HG03521 (cell line): ENCODE measurements around the gene ZNF586.
"Not testable (repeated sequence)": the region's sequence is repeated elsewhere in the genome, so short reads cannot be mapped to it uniquely, and the experiment has no call there.

Experiments
- ATAC-seq: cut with Tn5 transposase; IDR thresholded peaks from one replicate; pipeline ENCODE4 v1.9.1; 2021; ENCODE audit warnings: mild to moderate bottlenecking, moderate library complexity; ENCODE audit not compliant: unreplicated experiment

Gene ZNF586

DNA sequence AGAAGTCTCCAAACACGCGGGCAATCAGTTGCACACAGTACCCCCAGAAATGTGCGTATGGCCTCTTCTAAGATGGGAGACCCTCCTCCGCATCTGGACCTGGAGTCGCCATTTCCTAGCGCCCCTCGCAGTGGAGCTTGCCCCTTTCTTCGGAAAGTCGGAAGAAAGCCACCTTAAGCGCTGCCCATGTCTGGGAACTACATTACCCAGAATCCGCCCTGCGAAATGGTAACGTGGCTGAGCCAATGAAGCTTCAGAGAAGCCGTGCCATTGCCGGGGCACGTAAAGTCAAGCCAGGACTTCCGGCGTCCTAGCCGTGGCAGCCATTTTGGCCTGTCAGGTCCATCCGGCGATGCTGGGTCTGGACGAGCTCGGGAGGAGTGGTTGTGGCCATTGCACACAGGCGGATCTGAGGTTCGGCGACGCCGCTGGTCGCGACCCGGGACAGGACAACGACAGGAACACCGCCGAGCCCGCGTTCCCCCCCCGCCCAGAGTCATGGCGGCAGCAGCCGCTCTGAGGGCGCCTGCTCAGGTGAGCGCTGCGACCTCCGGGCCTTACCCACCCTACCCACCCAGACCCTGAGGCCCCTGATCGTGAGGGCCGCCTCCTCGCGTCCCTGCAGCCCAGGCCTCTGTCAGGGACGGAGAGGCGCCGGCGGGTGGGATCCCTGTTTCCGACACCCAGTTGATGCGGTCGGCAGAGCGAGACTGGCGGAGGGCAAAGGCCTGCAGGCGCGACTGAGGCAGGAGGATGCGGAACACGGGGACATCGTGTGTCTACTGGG, at the start of gene ZNF586:
Gene ZNF586, plus strand, starts transcription at position 332 of the 787 bp plus-strand sequence. Its CDS starts 167 bp downstream, at position 499.
- ATAC-seq: peak; percentile 95

DNA sequence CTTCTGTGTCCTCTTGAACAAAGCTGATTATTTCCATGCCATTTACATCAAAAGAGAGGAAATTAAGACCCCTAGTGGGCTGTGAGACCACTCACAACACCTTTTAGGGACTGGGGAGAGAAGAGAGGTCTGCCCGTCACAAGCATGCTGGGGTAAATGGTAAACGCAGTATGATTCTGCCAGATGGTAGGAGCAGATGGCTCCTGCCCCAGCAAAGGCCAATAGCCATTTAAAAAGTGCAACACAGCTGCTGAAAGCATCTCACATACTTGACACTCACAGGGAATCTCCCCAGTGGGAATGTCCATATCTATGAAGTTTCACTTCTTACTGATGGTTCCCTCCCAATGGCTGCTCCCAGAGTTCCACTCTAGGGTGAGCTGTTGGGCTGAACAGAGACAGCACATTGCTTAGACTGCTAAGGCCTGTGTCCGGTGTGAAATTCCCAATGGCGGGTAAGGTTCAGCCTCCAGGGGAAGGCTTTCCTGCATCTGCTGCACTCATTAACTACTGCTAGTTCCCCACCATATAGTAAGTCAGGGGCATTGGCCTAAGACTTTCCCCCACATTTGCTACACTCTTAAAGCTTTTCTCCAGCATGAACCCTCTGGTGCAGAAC, 49.5 kb upstream of the ZNF586 start:
- ATAC-seq: no peak

DNA sequence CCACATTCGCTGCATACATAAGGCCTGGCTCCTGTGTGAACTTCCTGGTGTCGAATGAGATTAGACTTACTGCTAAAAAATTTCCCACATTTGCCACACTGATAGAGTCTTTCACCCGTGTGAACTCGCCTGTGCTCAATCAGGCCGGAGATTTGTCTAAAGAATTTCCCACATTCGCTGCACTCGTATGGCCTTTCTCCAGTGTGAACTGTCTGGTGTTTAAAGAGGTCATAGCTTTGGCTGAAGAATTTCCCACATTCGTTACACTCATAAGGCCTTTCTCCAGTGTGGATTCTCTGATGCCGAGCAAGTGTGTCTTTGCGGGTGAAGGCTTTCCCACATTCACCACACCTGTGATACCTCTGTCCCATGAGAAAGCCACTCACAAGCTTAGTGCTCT, 48.6 kb upstream of the ZNF586 start:
- no peak for ATAC-seq

DNA sequence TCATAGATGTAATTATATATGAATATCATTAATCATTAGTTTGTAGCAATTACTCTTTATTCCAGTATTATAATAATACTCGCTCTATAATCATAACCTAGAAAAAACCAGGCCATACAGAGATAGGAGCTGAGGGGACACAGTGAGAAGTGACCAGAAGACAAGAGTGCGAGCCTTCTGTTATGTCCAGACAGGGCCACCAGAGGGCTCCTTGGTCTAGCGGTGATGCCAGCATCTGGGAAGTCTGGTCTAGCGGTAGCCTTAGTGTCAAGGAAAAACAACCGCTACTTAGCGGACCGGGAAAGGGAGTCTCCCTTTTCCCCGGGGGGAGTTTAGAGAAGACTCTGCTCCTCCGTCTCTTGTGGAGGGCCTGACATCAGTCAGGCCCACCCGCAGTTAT, 31.2 kb upstream of the ZNF586 start:
- not testable (repeated sequence) for ATAC-seq

DNA sequence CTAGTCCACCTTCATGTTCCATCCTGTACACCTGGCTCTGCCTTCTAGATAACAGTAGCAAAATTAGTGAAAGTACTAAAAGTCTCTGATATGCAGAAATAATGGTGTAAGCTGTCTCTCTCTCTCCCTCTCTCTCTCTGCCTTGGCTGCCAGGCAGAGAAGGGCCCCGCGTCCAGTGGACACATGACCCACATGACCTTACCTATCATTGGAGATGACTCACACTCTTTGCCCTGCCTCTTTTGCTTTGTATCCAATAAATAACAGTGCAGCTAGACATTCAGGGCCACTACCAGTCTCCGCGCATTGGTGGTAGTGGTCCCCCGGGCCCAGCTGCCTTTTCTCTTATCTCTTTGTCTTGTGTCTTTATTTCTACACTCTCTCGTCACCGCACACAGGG, 30.7 kb upstream of the ZNF586 start:
- not testable (repeated sequence) for ATAC-seq

DNA sequence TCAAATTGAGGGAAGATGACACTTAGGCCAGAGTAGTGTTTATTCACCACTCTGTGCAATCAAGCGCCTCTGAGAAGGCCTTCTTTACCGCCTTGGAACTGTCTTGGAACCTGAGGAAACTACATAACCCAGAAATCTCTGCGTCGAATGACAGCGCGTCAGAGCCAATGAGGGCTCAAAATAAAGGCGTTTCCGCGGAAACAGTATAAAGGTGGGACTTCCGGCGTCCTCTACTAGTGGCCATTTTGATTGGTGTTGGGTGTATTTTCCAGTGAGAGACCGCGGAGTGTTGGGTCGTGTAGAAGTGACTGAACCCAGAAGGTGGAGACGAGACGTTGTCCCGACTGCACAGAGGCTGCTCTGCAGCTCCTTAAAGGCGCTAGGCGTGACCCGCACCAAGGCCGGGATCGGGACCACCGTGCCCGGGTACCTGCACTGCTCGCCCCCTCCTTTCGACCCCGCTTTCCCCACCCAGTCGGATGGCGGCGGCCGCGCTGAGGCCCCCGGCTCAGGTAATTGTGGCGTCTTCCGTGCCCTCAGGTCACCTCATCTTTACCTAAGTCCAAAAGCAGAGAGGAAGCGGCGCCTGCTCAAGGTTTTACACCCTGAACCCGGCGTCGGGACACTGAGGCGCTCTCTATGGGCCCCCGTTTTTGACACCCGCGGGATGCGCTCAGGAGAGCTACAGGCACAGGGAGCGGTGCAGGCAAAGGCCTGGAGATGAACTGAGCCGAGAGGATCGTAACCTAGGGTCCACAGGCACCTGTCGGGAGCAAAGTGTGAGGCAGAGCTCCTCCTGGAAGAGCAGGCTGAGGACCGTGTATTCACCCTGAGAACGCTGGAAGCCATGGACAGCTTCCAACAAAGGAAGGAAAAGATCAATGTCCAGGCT, 22.6 kb upstream of the ZNF586 start, which contains the start of gene ZNF776:
Gene ZNF776, plus strand, starts transcription at position 236 of the 892 bp plus-strand sequence. Its CDS starts 244 bp downstream, at position 480.
- ATAC-seq: peak; percentile 94

DNA sequence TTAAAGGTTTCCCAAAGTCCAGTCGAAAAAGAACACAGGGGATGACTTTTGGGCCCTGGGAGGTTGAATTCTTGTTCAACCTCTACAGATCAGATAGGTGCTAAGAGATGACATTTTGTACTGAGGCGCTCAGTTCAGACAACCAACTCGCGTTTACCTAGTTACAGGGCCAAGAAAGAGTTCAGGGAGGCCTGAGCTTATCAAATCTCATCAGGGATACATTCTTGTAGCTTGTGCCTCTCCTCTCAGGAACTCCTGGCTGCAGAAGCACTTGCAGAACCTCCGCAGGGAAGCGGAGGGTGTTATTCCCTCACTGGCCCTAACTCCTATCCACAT, 22.0 kb upstream of the ZNF586 start:
- ATAC-seq: no peak

DNA sequence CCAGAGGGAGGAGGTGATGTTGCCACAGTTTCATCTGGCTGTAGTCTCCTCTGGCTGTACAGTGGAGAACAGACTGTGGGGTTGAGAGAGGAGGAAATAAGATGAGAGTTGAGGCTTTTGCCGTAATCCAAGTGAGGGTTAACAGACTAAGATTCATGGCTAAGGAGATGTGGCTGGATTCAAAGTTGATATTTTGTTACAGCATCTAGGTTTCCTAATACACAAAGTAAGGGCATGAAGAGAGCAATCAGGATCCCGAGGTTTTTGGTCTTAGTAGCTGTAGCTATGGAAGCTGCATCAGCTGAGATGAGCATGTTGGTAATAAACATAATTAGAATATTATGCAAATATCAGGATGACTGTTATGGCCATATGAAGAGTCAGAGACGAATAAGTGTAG, 21.4 kb upstream of the ZNF586 start:
- no peak for ATAC-seq

DNA sequence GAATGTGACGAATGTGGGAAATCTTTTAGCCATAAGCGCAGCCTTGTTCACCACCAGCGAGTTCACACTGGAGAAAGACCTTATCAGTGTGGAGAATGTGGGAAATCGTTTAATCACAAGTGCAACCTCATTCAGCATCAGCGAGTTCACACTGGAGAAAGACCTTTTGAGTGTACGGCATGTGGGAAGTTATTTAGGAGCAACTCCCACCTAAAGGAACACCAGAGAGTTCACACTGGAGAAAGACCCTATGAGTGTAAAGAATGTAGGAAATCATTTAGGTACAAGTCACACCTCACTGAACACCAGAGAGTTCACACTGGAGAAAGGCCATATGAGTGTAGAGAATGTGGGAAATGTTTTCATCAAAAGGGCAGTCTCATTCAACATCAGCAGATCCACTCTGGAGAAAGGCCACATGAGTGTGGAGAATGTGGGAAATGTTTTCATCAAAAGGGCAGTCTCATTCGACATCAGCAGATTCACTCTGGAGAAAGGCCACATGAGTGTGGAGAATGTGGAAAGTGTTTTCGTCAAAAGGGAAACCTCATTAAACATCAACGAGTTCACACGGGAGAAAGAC, 15.3 kb upstream of the ZNF586 start:
- no peak for ATAC-seq

DNA sequence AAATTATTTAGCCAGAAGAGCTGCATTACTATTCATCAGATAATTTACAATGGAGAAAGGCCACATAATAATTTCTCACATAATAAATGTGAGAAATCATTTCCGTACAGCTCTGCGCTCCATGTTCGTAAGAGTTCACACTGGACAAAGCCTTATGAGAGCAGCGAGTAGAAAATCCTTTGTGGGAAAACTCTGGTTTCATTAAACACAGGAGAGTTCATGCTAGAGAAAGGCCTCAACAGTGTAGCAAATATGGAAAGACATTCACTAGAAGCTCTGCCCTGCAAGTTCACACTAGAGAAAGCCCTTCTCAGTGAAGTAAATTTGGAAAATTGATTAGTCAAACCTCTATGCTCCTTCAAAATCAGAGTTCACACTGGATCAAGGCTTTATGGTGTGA, 14.4 kb upstream of the ZNF586 start:
- no peak for ATAC-seq

DNA sequence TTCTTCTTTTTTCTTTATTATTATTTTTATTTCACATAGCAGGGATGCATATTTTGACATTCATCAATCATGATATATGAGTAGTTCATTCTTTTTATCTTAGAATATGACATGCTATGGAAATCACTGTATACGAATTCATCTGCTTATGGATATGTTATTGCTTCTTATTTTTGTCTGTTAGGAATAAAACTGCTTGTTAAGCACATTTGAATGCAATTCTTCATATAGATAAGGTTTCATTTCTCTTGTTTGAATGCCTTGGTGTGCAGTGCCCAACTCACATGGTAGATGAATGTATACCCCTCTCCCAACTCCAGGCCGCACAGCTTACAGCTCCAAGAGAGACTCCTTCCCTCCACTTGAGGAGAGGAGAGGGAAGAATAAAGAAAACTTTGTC, 11.5 kb upstream of the ZNF586 start:
- ATAC-seq: no peak

DNA sequence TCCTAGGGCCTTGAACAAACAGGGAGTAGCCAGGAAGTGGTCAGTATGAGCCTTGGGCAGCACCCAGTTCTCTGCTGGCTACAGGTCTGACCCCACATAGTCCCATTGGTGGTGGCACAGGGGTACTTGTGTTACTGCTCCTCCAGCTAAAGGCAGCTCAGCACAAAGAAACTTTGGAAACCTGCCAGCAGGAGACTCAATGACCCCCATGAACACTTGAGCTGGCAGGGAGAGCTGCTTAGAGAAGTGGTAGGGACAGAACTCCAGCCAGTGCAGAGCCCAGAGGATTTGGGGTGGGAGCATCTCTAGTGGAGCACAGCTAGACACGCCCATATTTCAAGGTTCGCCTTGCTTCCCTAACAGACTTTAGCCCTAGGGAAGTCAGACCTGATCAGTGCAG, 10.4 kb upstream of the ZNF586 start:
- ATAC-seq: no peak

DNA sequence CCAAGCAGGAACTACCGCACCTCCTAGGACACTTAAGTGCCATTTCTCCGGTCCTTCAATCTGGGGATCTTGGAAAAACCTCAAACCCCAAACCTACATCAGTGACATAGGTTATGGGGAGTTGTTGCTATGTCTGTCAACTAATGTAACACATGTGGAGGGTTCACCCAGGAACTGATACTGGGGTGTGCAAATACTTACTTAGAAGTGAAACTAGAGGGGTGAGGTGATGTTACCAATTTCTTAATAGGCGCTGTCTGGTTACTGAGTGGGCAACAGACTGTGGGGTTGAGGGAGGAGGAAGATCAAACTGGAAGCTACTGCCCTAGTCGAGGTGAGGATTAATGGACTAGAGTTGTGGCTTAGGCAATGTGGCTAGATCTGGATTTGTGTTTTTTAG, 1.9 kb downstream of the ZNF586 start:
- ATAC-seq: no peak

DNA sequence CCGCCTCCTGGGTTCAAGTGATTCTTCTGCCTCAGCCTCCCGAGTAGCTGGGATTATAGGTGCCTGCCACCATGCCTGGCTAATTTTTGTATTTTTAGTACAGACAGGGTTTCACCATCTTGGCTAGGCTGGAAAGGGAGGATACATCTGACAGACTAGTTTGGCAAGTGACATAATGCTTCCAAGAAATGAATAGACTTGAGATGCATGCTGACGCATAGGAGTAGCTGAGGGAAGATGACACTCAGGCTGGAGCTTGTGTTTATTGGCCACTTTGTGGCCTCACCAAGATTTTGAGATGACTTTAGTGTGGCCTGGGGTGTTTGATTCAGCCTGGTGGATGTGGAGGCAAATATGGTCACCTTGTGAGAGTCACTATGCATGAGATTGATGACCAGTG, 4.0 kb downstream of the ZNF586 start:
- no peak for ATAC-seq

DNA sequence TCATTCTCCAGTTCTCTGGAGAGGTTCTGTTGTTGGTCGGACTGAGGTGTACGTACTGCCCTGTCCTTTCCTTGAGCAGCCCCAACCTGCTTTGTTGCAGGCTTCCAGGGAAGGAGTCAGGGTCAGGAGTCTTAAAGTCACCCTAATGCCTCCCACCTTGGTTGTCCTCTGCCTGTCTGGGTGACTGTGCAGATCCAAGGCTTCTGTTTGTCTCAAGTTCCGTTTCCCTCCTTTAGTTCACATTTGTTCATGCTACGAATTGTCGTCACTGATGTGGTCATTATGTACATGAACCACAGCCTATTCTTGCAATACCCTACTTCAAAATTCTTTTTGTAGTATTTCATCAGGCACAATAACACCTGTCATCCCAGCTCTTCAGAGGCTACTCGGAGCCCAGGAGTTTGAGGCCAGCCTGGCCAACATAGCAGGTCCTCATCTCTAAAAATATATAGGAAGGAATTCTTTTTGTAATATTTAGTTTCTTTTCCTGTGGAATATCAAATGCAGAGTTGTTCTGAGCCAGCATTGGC, 7.4 kb downstream of the ZNF586 start:
- no peak for ATAC-seq

DNA sequence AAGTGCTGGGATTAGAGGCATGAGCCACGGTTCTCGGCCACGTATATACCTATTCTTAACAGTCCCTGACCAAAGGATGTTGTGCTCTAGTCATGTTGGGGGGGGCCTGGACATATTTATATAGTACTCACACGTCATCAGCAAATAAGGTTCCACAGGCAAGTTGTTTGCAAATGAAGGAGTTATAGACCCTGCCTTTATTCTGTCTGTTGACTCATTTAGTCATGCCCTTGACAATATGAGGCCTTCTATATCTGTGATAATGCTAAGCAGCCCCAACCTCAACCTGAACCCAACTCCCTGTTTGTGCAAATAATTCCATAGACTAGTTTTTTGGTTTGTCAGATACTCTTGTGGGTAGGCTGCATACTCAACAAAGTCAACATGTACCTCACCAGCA, 8.9 kb downstream of the ZNF586 start:
- no peak for ATAC-seq

DNA sequence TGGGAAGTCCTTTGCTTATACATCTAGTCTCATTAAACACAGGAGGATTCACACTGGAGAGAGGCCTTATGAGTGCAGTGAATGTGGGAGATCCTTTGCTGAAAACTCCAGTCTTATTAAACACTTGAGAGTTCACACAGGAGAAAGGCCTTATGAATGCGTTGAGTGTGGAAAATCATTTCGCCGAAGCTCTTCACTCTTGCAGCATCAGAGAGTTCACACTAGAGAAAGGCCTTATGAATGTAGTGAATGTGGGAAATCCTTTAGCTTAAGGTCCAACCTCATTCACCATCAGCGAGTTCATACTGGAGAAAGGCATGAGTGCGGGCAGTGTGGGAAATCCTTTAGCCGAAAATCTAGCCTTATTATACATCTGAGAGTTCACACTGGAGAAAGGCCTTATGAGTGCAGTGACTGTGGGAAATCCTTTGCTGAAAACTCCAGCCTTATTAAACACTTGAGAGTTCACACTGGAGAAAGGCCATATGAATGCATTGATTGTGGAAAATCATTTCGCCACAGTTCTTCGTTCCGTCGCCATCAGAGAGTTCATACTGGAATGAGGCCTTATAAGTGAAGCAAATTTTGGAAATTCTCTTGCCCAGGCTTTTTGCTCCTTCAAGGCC, 9.9 kb downstream of the ZNF586 start:
- no peak for ATAC-seq

DNA sequence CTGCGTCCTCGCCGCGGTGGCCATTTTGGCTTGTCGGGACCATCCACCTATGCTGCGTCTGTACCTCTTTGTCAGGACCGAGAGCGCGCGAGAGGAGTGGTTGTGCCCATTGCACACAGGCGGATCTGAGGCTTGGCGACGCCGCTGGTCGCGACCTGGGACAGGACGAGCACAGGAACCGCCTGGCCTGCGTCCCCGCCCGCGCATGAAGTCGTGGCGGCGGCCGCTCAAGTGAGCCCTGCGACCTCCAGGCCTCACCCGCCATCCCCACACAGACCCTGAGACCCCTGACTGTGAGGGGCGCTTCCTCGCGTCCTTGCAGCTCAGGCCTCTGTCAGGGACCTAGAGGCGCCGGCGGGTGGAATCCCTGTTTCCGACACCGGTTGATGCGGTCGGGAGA, 16.8 kb downstream of the ZNF586 start:
- ATAC-seq: no peak

DNA sequence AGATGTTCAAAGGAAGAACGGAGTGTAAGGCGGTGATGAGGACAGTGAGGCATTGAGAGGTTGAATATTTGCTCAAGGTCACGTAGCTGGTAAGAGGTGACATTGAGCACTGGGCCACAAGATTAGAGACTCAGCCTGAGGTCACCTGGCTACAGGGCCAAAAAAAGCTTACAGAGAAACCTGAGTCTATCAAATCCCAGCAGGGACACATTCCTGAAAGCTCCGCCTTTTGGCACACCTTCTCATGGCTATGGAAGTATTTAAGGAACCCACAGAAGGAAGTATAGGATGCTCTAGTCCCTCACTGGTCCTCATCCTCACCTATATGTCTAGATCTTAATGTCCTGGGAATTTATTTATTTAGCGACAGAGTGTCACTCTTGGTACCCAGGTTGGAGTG, 17.4 kb downstream of the ZNF586 start:
- no peak for ATAC-seq

DNA sequence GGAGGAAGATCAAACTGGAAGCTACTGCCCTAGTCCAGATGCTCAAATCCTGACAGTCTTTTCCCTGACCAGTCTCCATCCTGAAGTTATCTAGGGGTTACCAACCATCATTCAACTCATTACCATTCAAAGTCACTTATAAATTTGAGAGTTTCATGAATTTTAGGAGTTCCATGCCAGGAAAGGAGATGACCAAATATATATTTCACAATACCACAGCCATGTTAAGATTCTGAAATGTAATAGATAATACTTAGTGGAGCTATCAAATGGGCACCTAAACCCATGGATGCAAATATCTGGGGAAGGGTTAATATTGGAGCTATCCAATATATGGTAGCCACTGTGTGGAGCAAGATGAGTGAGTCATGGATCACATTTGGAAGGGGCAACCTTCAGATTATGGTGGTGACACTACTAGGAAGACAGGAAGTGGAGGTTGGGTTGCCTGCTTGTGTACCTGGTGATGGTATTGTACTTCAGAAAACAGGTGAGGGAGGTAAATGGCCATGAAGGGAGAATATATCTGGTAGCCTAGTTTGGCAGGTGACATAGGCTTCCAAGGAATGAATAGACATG, 18.7 kb downstream of the ZNF586 start:
- no peak for ATAC-seq
